Liver (tissue), 9 donors: Measurements from ENCODE around the gene BTBD9. TPM values are rescaled to one million over a fixed set of nuclear protein-coding genes. Genes with fewer than 3 reads are reported as not detected.

Source experiments
- DNase-seq: peaks from one replicate; pipeline ENCODE4 v3.0.0-alpha.2; 2017; ENCODE audit warnings: low spot score
- H3K27ac ChIP-seq, 2 donors: one replicate each; pipeline ENCODE4 v1.7.0; 2013; ENCODE audit warnings: inconsistent platforms in 2 of 2, low read length in 2 of 2, control low read depth in 1 of 2, low read depth in 1 of 2, mild to moderate bottlenecking in 1 of 2
- H3K27me3 ChIP-seq, 4 donors: one replicate each; pipeline versions ENCODE4 v1.6.1 to v1.7.0; 2013; ENCODE audit warnings: low read length in 3 of 4, inconsistent platforms in 1 of 4, mild to moderate bottlenecking in 1 of 4, moderate library complexity in 1 of 4; ENCODE audit not compliant: control insufficient read depth in 4 of 4, insufficient read depth in 4 of 4
- H3K36me3 ChIP-seq, 4 donors: one replicate each; pipeline versions ENCODE4 v1.6.1 to v1.7.0; 2013; ENCODE audit warnings: low read length in 3 of 4, mild to moderate bottlenecking in 3 of 4, low read depth in 1 of 4, moderate library complexity in 1 of 4; ENCODE audit not compliant: control insufficient read depth in 4 of 4, insufficient read depth in 3 of 4
- H3K4me1 ChIP-seq, 4 donors: one replicate each; pipeline versions ENCODE4 v1.6.1 to v1.7.0; 2013; ENCODE audit warnings: low read length in 3 of 4, mild to moderate bottlenecking in 3 of 4, moderate library complexity in 1 of 4; ENCODE audit not compliant: control insufficient read depth in 4 of 4, insufficient read depth in 4 of 4
- H3K4me3 ChIP-seq, 3 donors: one replicate each; pipeline versions ENCODE4 v1.6.1 to v1.7.0; 2013; ENCODE audit warnings: low read length in 3 of 3, control low read depth in 1 of 3, low read depth in 1 of 3, mild to moderate bottlenecking in 1 of 3
- H3K9ac ChIP-seq, 2 donors: one replicate each; pipeline ENCODE4 v1.7.0; 2013; ENCODE audit warnings: low read length in 2 of 2, mild to moderate bottlenecking in 2 of 2, moderate library complexity in 2 of 2, control low read depth in 1 of 2, low read depth in 1 of 2
- H3K9me3 ChIP-seq, 4 donors: one replicate each; pipeline versions ENCODE4 v1.6.1 to v1.7.0; 2013; ENCODE audit warnings: low read length in 3 of 4; ENCODE audit not compliant: control insufficient read depth in 4 of 4
- EGR1 ChIP-seq, 2 donors: IDR thresholded peaks; 2 replicates each; pipeline ENCODE4 v1.6.1; 2016 to 2018; ENCODE audit warnings: antibody characterized with exemption in 2 of 2, low read depth in 2 of 2
- FOXA1 ChIP-seq: IDR thresholded peaks from 2 replicates; pipeline ENCODE4 v1.6.1; 2016; ENCODE audit warnings: antibody characterized with exemption
- FOXA2 ChIP-seq: IDR thresholded peaks from 2 replicates; pipeline ENCODE4 v1.6.1; 2016; ENCODE audit warnings: antibody characterized with exemption
- GABPA ChIP-seq, 2 donors: IDR thresholded peaks in 1 of 2; conservative IDR thresholded peaks in 1 of 2; 2 replicates each; pipeline ENCODE4 v1.6.1; 2016; ENCODE audit warnings: antibody characterized with exemption in 2 of 2, mild to moderate bottlenecking in 1 of 2, moderate library complexity in 1 of 2
- HNF4G ChIP-seq: IDR thresholded peaks from 2 replicates; pipeline ENCODE4 v1.6.1; 2016; ENCODE audit warnings: antibody characterized with exemption
- JUND ChIP-seq, 2 donors: IDR thresholded peaks; 2 replicates each; pipeline ENCODE4 v1.6.1; 2016; ENCODE audit warnings: antibody characterized with exemption in 2 of 2
- NR2F2 ChIP-seq: IDR thresholded peaks from 2 replicates; pipeline ENCODE4 v1.6.1; 2016; ENCODE audit warnings: antibody characterized with exemption
- RAD21 ChIP-seq, 2 donors: IDR thresholded peaks; 2 replicates each; pipeline ENCODE4 v1.6.1; 2016; ENCODE audit warnings: antibody characterized with exemption in 2 of 2, mild to moderate bottlenecking in 2 of 2
- RXRA ChIP-seq, 2 donors: IDR thresholded peaks; 2 replicates each; pipeline ENCODE4 v1.6.1; 2017 to 2018; ENCODE audit warnings: antibody characterized with exemption in 2 of 2, mild to moderate bottlenecking in 1 of 2
- SP1 ChIP-seq: IDR thresholded peaks from 2 replicates; pipeline ENCODE4 v1.6.1; 2018; ENCODE audit warnings: antibody characterized with exemption, mild to moderate bottlenecking
- TAF1 ChIP-seq: conservative IDR thresholded peaks from 2 replicates; pipeline ENCODE4 v1.6.1; 2016; ENCODE audit warnings: antibody characterized with exemption, mild to moderate bottlenecking
- WGBS: extraction: QIAGEN DNeasy Blood & Tissue Kit; methylation state at CpG from one replicate; pipeline ENCODE4 v1.1.7; 2013; 5-methylcytosine and 5-hydroxymethylcytosine counted together
- polyA plus RNA-seq, 2 donors: library from polyadenylated mRNA; stranded (reverse) in 1 of 2; unstranded in 1 of 2; fragments of 200-250 nt in 1 of 2; fragments of >200 nt in 1 of 2; fragmentation: Nextera tagmentation in 1 of 2; extraction: Ambion mirVana in 1 of 2; gene quantifications; one replicate each; pipeline versions ENCODE4 v1.2.1 to v1.2.3, GENCODE V29; 2013 to 2015
- total RNA-seq, 2 donors: library from RNA; depleted of rRNA; stranded (reverse); fragments of >200 nt; gene quantifications; one replicate each; pipeline ENCODE4 v1.2.3, GENCODE V29; 2014
- TF ChIP-seq, protein P1 (sequence below): IDR thresholded peaks from 2 replicates; pipeline ENCODE4 v1.6.1; 2016; ENCODE audit warnings: antibody characterized with exemption
- TF ChIP-seq, protein P2 (sequence below): IDR thresholded peaks from 2 replicates; pipeline ENCODE4 v1.6.1; 2016; ENCODE audit warnings: antibody characterized with exemption
- TF ChIP-seq, protein P3 (sequence below): fragments of 150-350 bp; IDR thresholded peaks from 2 replicates; pipeline ENCODE4 v1.5.1; 2017; ENCODE audit warnings: improper control_type of control experiment, low read depth, low read length; ENCODE audit not compliant: missing input control
- TF ChIP-seq, protein P4 (sequence below): IDR thresholded peaks from 2 replicates; pipeline ENCODE4 v1.6.1; 2016; ENCODE audit warnings: antibody characterized with exemption, mild to moderate bottlenecking
- TF ChIP-seq, protein P5 (sequence below): IDR thresholded peaks from 2 replicates; pipeline ENCODE4 v1.6.1; 2016; ENCODE audit warnings: antibody characterized with exemption
- donor health status: healthy.
- donor health status: healthy.
- donor health status: healthy.
- donor health status: healthy.
- donor health status: healthy.

Gene BTBD9
- total and polyA plus RNA-seq, 4 donors: 2.0 to 12.4 (median 5.7) TPM

DNA sequence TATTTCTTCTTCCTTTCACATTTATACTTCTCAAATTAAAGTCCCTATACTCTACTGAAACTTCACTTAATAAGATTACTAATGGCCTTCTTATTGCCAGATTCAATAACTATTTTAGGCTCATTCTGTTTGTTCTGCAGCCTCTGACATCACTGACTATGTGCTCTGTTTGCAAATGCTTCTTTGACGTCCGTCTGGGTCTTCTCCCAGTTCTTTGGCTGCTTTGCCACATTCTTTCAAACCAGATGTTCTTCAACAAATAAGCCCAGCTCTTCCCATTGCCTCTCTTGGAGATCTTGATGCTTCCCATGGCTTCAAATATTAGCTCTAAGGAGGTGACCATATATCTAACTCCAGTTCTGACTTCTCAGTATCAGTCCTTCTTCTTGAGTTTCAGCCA lies 117.4 kb downstream of the BTBD9 start:
- no peak overlapping the region for H3K9ac ChIP-seq
- peaks cover 0 to 4% (median 0%) of the 10 kb centered on the region in 4 donors for H3K36me3 ChIP-seq
- H3K4me3 ChIP-seq: no peak overlapping the region
- H3K27me3 ChIP-seq: no peaks in the 10 kb centered on the region
- TF ChIP-seq EGR1 (IDR thresholded peaks at IDR 0.05; ENCODE audit: low read depth in 2 of 2): no peak
- no peak for TF ChIP-seq HNF4G
- no peak for TF ChIP-seq FOXA1
- TF ChIP-seq, protein P1, sequence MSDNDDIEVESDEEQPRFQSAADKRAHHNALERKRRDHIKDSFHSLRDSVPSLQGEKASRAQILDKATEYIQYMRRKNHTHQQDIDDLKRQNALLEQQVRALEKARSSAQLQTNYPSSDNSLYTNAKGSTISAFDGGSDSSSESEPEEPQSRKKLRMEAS: no peak
- no peak for TF ChIP-seq RXRA (IDR thresholded peaks at IDR 0.05)
- TF ChIP-seq, protein P2, sequence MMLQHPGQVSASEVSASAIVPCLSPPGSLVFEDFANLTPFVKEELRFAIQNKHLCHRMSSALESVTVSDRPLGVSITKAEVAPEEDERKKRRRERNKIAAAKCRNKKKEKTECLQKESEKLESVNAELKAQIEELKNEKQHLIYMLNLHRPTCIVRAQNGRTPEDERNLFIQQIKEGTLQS: no peak
- TF ChIP-seq, protein P3, sequence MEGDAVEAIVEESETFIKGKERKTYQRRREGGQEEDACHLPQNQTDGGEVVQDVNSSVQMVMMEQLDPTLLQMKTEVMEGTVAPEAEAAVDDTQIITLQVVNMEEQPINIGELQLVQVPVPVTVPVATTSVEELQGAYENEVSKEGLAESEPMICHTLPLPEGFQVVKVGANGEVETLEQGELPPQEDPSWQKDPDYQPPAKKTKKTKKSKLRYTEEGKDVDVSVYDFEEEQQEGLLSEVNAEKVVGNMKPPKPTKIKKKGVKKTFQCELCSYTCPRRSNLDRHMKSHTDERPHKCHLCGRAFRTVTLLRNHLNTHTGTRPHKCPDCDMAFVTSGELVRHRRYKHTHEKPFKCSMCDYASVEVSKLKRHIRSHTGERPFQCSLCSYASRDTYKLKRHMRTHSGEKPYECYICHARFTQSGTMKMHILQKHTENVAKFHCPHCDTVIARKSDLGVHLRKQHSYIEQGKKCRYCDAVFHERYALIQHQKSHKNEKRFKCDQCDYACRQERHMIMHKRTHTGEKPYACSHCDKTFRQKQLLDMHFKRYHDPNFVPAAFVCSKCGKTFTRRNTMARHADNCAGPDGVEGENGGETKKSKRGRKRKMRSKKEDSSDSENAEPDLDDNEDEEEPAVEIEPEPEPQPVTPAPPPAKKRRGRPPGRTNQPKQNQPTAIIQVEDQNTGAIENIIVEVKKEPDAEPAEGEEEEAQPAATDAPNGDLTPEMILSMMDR: no peak
- TF ChIP-seq GABPA (IDR thresholded peaks at IDR 0.05 in 1 of 2, conservative IDR thresholded peaks at IDR 0.05 in 1 of 2): no peak
- TF ChIP-seq, protein P4, sequence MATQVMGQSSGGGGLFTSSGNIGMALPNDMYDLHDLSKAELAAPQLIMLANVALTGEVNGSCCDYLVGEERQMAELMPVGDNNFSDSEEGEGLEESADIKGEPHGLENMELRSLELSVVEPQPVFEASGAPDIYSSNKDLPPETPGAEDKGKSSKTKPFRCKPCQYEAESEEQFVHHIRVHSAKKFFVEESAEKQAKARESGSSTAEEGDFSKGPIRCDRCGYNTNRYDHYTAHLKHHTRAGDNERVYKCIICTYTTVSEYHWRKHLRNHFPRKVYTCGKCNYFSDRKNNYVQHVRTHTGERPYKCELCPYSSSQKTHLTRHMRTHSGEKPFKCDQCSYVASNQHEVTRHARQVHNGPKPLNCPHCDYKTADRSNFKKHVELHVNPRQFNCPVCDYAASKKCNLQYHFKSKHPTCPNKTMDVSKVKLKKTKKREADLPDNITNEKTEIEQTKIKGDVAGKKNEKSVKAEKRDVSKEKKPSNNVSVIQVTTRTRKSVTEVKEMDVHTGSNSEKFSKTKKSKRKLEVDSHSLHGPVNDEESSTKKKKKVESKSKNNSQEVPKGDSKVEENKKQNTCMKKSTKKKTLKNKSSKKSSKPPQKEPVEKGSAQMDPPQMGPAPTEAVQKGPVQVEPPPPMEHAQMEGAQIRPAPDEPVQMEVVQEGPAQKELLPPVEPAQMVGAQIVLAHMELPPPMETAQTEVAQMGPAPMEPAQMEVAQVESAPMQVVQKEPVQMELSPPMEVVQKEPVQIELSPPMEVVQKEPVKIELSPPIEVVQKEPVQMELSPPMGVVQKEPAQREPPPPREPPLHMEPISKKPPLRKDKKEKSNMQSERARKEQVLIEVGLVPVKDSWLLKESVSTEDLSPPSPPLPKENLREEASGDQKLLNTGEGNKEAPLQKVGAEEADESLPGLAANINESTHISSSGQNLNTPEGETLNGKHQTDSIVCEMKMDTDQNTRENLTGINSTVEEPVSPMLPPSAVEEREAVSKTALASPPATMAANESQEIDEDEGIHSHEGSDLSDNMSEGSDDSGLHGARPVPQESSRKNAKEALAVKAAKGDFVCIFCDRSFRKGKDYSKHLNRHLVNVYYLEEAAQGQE: no peak
- TF ChIP-seq, protein P5, sequence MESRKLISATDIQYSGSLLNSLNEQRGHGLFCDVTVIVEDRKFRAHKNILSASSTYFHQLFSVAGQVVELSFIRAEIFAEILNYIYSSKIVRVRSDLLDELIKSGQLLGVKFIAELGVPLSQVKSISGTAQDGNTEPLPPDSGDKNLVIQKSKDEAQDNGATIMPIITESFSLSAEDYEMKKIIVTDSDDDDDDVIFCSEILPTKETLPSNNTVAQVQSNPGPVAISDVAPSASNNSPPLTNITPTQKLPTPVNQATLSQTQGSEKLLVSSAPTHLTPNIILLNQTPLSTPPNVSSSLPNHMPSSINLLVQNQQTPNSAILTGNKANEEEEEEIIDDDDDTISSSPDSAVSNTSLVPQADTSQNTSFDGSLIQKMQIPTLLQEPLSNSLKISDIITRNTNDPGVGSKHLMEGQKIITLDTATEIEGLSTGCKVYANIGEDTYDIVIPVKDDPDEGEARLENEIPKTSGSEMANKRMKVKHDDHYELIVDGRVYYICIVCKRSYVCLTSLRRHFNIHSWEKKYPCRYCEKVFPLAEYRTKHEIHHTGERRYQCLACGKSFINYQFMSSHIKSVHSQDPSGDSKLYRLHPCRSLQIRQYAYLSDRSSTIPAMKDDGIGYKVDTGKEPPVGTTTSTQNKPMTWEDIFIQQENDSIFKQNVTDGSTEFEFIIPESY: no peak
- no peak for TF ChIP-seq FOXA2
- TF ChIP-seq SP1: no peak
- H3K27ac ChIP-seq: no peak overlapping the region
- no peaks in the 10 kb centered on the region for H3K4me1 ChIP-seq
- 60% methylated on average over 2 of the region's 2 CpGs for WGBS
- H3K9me3 ChIP-seq: peaks cover 0 to 5% (median 0%) of the 10 kb centered on the region in 4 donors
- no peak for DNase-seq

DNA sequence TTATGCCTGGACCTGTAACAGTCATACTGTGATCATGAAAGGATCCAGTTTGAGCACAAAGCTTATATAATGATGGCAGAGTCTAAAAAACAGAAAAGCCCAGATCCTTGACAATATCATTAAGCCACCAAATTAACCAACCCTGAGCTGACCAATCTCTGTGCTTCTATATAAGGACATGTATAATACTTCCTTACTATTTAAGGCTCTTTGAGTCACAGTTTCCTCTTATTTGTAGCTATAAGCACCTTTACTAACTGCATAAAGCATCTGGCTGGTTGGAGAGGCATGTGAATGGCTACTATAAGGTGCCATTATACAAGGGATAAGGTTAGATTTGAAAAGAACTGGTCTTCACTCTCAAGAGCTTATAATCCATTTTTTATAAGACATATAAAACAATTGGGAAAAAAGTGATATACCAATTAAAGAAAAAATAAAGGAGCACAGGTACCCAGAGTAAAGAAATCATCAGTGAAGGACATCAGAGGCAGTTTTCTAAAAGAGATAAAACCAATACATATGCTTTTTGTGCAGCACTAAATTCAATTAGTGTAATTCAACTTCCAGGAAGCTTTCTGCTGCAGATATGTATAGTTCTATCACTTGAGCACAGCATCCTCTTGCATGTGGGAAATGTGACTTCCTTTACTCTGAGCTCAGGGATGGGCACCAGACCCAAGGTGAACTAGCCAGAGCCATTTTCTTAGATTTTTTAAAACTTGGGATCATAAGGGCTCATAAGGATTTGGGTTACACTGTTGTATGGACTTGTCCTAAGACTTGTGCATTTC lies 121.0 kb downstream of the BTBD9 start:
- no peaks in the 10 kb centered on the region for H3K27me3 ChIP-seq
- H3K9me3 ChIP-seq: no peaks in the 10 kb centered on the region
- H3K4me3 ChIP-seq: no peak overlapping the region
- H3K4me1 ChIP-seq: no peaks in the 10 kb centered on the region
- no peak overlapping the region for H3K27ac ChIP-seq
- H3K36me3 ChIP-seq: no peaks in the 10 kb centered on the region
- no peak overlapping the region for H3K9ac ChIP-seq
- DNase-seq: no peak
- TF ChIP-seq FOXA1: no peak
- TF ChIP-seq, protein P2: no peak
- no peak for TF ChIP-seq NR2F2
- no peak for TF ChIP-seq JUND (IDR thresholded peaks at IDR 0.05)
- no peak for TF ChIP-seq RAD21 (IDR thresholded peaks at IDR 0.05)
- no peak for TF ChIP-seq TAF1
- TF ChIP-seq, protein P4: no peak
- TF ChIP-seq GABPA (IDR thresholded peaks at IDR 0.05 in 1 of 2, conservative IDR thresholded peaks at IDR 0.05 in 1 of 2): no peak
- TF ChIP-seq, protein P3: no peak
